GM10266 (cell line): ENCODE data around the gene COL4A2.

Experiments
- DNase-seq: peaks from one replicate; pipeline ENCODE4 v3.0.0; 2012; ENCODE audit errors: extremely low spot score
- CTCF ChIP-seq: IDR thresholded peaks from 2 replicates; pipeline ENCODE4 v1.5.1; 2012; ENCODE audit warnings: mild to moderate bottlenecking, low read depth; ENCODE audit not compliant: control insufficient read depth, insufficient read depth; ENCODE audit errors: missing control alignments

COL4A2 gene

GRCh38 chr13:110284779-110285484 lies 22.2 kb upstream of the COL4A2 start:
- no peak for DNase-seq
- no peak for TF ChIP-seq CTCF

GRCh38 chr13:110285991-110286832 lies 20.9 kb upstream of the COL4A2 start:
- no peak for DNase-seq
- TF ChIP-seq CTCF, result no peak

GRCh38 chr13:110286833-110287819 lies 20.0 kb upstream of the COL4A2 start:
- no peak for TF ChIP-seq CTCF
- no peak for DNase-seq

- no peak for DNase-seq
- no peak for TF ChIP-seq CTCF
These were observed 17.9 kb upstream of the COL4A2 start for GRCh38 chr13:110289174-110289573.

GRCh38 chr13:110289661-110290060 lies 17.4 kb upstream of the COL4A2 start:
- TF ChIP-seq CTCF, result no peak
- DNase-seq, result no peak

- no peak for DNase-seq
- TF ChIP-seq CTCF, result no peak
These were observed 16.9 kb upstream of the COL4A2 start for GRCh38 chr13:110290153-110290552.
